ENCODE data around the gene PPP1R14D. TPM values are rescaled to one million over a fixed set of nuclear protein-coding genes. Genes with fewer than 3 reads are reported as not detected.
A peak's percentile ranks its signal among the peaks of the same experiment; 100 is the strongest.

The PPP1R14D gene
- total and polyA plus RNA-seq, 2 of the 8 experiments (the other 6 are each of a cell fraction or from before 2014, with no cell fraction given) = not detected

GRCh38 chr15:40847223-40847961, 18.9 kb upstream of the PPP1R14D start:
- H3K27ac ChIP-seq (ENCODE audit: low read depth, low read length) = no peak overlapping the region
- no peak overlapping the region; a peak in 1 of 7 replicates for H3K9ac ChIP-seq (replicated peaks in 1 of 4; ENCODE audit: extremely low read depth in 1 of 4, low read depth in 3 of 4, low read length in 3 of 4)
- no peak overlapping the region for H3K23ac ChIP-seq (ENCODE audit: insufficient read length)
- H2BK20ac ChIP-seq (ENCODE audit: low read length) = no peak overlapping the region
- no peak overlapping the region; the same call in 1 of the 2 replicates for H3K18ac ChIP-seq (ENCODE audit: extremely low read depth, low read length)
- POLR2A ChIA-PET (ENCODE audit: partially characterized antibody) = interaction anchor here (0.8 to 2.8 kb wide), 13 partner anchors 10 to 107 kb away, joined by 3 to 17 read pairs (median 3); partner anchors contain the start of gene GCHFR
- no peak overlapping the region for H4K8ac ChIP-seq (ENCODE audit: extremely low read depth, insufficient read depth, low read length)
- H2AK5ac ChIP-seq (ENCODE audit: low read depth, low read length) = no peak overlapping the region
- no peak overlapping the region for H2AFZ ChIP-seq (ENCODE audit: low read length)
- H3K4me3 ChIP-seq (ENCODE audit: extremely low read depth in 1 of 4, insufficient read depth in 2 of 4, low read depth in 3 of 4, low read length in 4 of 4) = peak overlapping the region in 1 of 4 experiments; percentile 84; a peak in 2 of 8 replicates
- H4K20me1 ChIP-seq (replicated peaks in 1 of 2; ENCODE audit: control insufficient read depth in 1 of 2, insufficient read depth in 2 of 2, low read length in 2 of 2) = peaks cover 7 to 23% of the 10 kb centered on the region in 2 experiments
- CTCF ChIA-PET (ENCODE audit: partially characterized antibody) = interaction anchor here (0.6 to 14.5 kb wide), 14 partner anchors 9 to 168 kb away, joined by 3 to 157 read pairs (median 4); partner anchors contain the start of gene VPS18
- DNase-seq (ENCODE audit: low read depth in 1 of 2, low spot score in 2 of 2) (no peak), FAIRE-seq (no peak)
- whole genome bisulfite sequencing, 2 experiments (ENCODE audit: extremely low coverage in 1 of 2, insufficient coverage in 1 of 2, insufficient read length in 1 of 2, insufficient replicate concordance in 2 of 2, low coverage in 1 of 2, low lambda C conversion rate in 2 of 2, missing lambda C conversion rate in 1 of 2) = 81% methylated on average over 7 of the region's 7 CpGs; no CpG with 5 or more reads in 1 of the 2 experiments
- no peak overlapping the region for H3K4ac ChIP-seq (replicated peaks; ENCODE audit: insufficient read length, low read depth, low read length)
- peaks cover 24% of the 10 kb centered on the region for H3K79me1 ChIP-seq (ENCODE audit: low read depth, low read length)
- H3K9me3 ChIP-seq (ENCODE audit: insufficient read depth in 2 of 2, low read depth in 1 of 2, low read length in 1 of 2) = no peaks in the 10 kb centered on the region
- H2BK15ac ChIP-seq (ENCODE audit: low read length) = 0 out of 2 replicates have a peak overlapping the region, but pooled peaks have one; percentile 31
- H3K14ac ChIP-seq (ENCODE audit: insufficient read length) = no peak overlapping the region
- H3K27me3 ChIP-seq (replicated peaks in 1 of 4; ENCODE audit: control insufficient read depth in 3 of 4, extremely low read depth in 1 of 4, insufficient read depth in 3 of 4, low read length in 3 of 4) = peaks cover 0 to 2% (median 0%) of the 10 kb centered on the region in 4 experiments; a peak in 1 of 7 replicates
- H2BK12ac ChIP-seq (ENCODE audit: low read depth, low read length) = no peak overlapping the region
- H3K79me2 ChIP-seq (ENCODE audit: control insufficient read depth in 1 of 2, insufficient read depth in 2 of 2, low read length in 2 of 2) = peaks cover 0 to 53% of the 10 kb centered on the region in 2 experiments; a peak in 3 of 4 replicates
- peaks cover 3 to 25% (median 6%) of the 10 kb centered on the region in 4 experiments; a peak in 6 of 8 replicates for H3K36me3 ChIP-seq (ENCODE audit: control insufficient read depth in 2 of 4, insufficient read depth in 4 of 4, low read length in 3 of 4)
- 0 out of 2 replicates have a peak overlapping the region, but pooled peaks have one; percentile 39 for H2BK5ac ChIP-seq (ENCODE audit: low read depth, low read length)
- peak overlapping the region; percentile 36 to 85 for H3K4me2 ChIP-seq (ENCODE audit: insufficient read depth in 1 of 2, low read depth in 2 of 2, low read length in 2 of 2)
- H4K5ac ChIP-seq (ENCODE audit: insufficient read length, low read depth, low read length) = no peak overlapping the region
- peaks cover 13% of the 10 kb centered on the region for H3K23me2 ChIP-seq (ENCODE audit: low read depth, low read length)
- peaks cover 0 to 26% (median 15%) of the 10 kb centered on the region in 4 experiments; a peak in 6 of 7 replicates for H3K4me1 ChIP-seq (replicated peaks in 1 of 4; ENCODE audit: control insufficient read depth in 3 of 4, insufficient read depth in 4 of 4, low read length in 3 of 4)
- H4K91ac ChIP-seq (replicated peaks; ENCODE audit: insufficient read length, low read length) = no peak overlapping the region
- no peak overlapping the region for H3K56ac ChIP-seq (replicated peaks; ENCODE audit: insufficient read length, low read depth, low read length)
- no peak overlapping the region for H2BK120ac ChIP-seq (replicated peaks; ENCODE audit: low read depth, low read length)
- TF ChIP-seq TAF1 (IDR thresholded peaks at IDR 0.05; ENCODE audit: low read depth, low read length) (no peak), EZH2 (IDR thresholded peaks at IDR 0.05; ENCODE audit: low read depth, low read length, severe bottlenecking) (no peak), SIX5 (IDR thresholded peaks at IDR 0.05; ENCODE audit: low read depth, low read length) (no peak), TEAD4 (IDR thresholded peaks at IDR 0.05; ENCODE audit: low read depth, low read length) (0 out of 2 replicates have a peak, but pooled peaks have one; percentile 17)
